ENCODE measurements around the gene CFAP221. TPM values are rescaled to one million over a fixed set of nuclear protein-coding genes. Genes with fewer than 3 reads are reported as not detected.

CFAP221 gene
- total and polyA plus RNA-seq, 10 of the 15 experiments (the other 5 are each of a cell fraction or from before 2014, with no cell fraction given), result not detected

DNA sequence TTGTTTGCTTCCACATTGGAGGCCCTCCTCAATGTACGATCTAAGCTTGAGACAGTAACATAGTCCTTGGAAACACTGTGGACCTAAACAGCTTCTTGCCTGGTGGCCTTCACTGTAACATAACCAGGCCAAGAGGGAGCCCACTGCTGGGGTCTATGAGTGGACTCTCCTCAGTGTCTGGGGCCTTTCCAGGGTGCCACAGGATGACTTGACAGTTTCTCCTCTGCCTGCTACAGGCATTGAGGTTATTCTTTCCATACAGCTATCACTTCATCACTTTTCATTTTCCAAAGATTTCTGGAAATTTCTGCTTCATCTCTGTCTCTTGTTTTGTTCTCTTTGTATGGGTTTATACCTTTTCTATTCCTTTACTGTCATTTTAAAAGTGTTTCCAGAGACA lies 31.3 kb upstream of the CFAP221 start (continued):
- TF ChIP-seq, protein P1, sequence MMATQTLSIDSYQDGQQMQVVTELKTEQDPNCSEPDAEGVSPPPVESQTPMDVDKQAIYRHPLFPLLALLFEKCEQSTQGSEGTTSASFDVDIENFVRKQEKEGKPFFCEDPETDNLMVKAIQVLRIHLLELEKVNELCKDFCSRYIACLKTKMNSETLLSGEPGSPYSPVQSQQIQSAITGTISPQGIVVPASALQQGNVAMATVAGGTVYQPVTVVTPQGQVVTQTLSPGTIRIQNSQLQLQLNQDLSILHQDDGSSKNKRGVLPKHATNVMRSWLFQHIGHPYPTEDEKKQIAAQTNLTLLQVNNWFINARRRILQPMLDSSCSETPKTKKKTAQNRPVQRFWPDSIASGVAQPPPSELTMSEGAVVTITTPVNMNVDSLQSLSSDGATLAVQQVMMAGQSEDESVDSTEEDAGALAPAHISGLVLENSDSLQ (IDR thresholded peaks at IDR 0.05), result no peak

DNA sequence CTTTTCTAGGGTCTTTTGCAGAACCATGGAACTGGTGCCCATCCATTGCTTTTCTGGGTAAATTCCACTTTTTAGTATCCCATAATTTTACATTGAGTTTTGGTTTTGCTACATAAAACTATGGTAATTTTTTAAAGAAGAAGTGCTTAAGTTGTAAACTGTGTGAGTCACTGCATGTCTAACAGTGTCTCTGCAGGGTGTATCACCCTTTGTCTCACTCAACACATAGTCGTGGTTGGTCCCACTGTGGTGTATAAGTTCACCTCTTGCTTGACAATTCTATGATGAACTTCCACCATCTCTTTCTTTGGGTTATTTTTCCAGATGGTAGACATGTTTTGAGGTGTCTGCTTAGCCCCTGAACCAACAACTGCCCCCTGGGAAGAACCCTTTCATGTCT lies 30.4 kb upstream of the CFAP221 start:
- ChIA-PET RAD21 (ENCODE audit: unreplicated experiment) (no interaction called here), POLR2A (no interaction called here), CTCF (no interaction called here), SMC1A (ENCODE audit: uncharacterized antibody, unreplicated experiment) (no interaction called here)
- intact Hi-C loops (cut with micrococcal nuclease; ENCODE audit: unreplicated experiment), result no loop called here
- Histone ChIP-seq H3K79me2 (ENCODE audit: control insufficient read depth, insufficient read depth, low read length) (no peaks in the 10 kb centered on the region), H3K27ac (ENCODE audit: control insufficient read depth, insufficient read depth) (no peak overlapping the region), H3K4me2 (ENCODE audit: control insufficient read depth, insufficient read depth) (no peak overlapping the region), H3K9me3 (replicated peaks; ENCODE audit: control insufficient read depth, insufficient read depth, low read length) (no peaks in the 10 kb centered on the region), H3K36me3 (ENCODE audit: control insufficient read depth in 2 of 2, insufficient read depth in 2 of 2, low read length in 1 of 2) (no peaks in the 10 kb centered on the region), H3K9ac (ENCODE audit: control insufficient read depth, insufficient read depth, low read length) (no peak overlapping the region), H2AFZ (ENCODE audit: control insufficient read depth, low read depth, low read length) (no peak overlapping the region), H3K27me3 (replicated peaks in 1 of 2; ENCODE audit: control insufficient read depth in 2 of 2, insufficient read depth in 2 of 2, low read length in 1 of 2) (no peaks in the 10 kb centered on the region; a peak in 1 of 4 replicates), H4K20me1 (ENCODE audit: control insufficient read depth, insufficient read depth) (no peaks in the 10 kb centered on the region), H3K4me3 (no peak overlapping the region), H3K4me1 (ENCODE audit: control insufficient read depth, insufficient read depth, low read length) (no peaks in the 10 kb centered on the region; the same call in 1 of the 2 replicates)
- WGBS (ENCODE audit: insufficient coverage, insufficient replicate concordance, low lambda C conversion rate, missing lambda C conversion rate), result 0% methylated on average over 1 of the region's 1 CpG
- no TSS peak for BruUV-seq (replicated peaks)
- in situ Hi-C loops (cut with MboI), result no loop called here
- DNase-seq (ENCODE audit: low read depth, low spot score) (no peak), FAIRE-seq (no peak), ATAC-seq (no peak)
- no peak for TF ChIP-seq TCF7 (IDR thresholded peaks at IDR 0.05; ENCODE audit: borderline replicate concordance)

DNA sequence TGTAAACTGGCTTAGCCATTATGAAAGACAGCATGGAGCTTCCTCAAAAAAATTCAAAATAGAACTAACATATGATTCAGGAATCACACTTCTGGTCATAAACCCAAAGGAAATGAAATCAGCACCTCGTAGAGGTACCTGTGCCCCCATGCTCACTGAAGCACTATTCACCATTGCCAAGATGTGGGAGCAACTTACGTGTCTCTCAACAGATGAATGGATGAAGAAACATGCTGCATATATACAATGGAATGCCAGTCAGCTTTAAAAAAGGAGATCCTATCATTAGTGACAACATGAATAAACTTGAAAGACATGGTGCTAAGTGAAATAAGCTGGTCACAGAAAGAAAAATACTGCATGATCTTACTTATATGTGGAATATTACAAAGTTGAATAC lies 28.1 kb upstream of the CFAP221 start:
- Histone ChIP-seq H3K27me3 (replicated peaks in 1 of 2; ENCODE audit: control insufficient read depth in 2 of 2, insufficient read depth in 2 of 2, low read length in 1 of 2) (no peaks in the 10 kb centered on the region; a peak in 1 of 4 replicates), H3K36me3 (ENCODE audit: control insufficient read depth in 2 of 2, insufficient read depth in 2 of 2, low read length in 1 of 2) (no peaks in the 10 kb centered on the region), H3K4me2 (ENCODE audit: control insufficient read depth, insufficient read depth) (no peak overlapping the region), H3K4me3 (no peak overlapping the region), H2AFZ (ENCODE audit: control insufficient read depth, low read depth, low read length) (no peak overlapping the region), H3K27ac (ENCODE audit: control insufficient read depth, insufficient read depth) (no peak overlapping the region), H3K79me2 (ENCODE audit: control insufficient read depth, insufficient read depth, low read length) (no peaks in the 10 kb centered on the region), H3K9ac (ENCODE audit: control insufficient read depth, insufficient read depth, low read length) (no peak overlapping the region), H4K20me1 (ENCODE audit: control insufficient read depth, insufficient read depth) (no peaks in the 10 kb centered on the region), H3K9me3 (replicated peaks; ENCODE audit: control insufficient read depth, insufficient read depth, low read length) (no peaks in the 10 kb centered on the region), H3K4me1 (ENCODE audit: control insufficient read depth, insufficient read depth, low read length) (no peaks in the 10 kb centered on the region; the same call in 1 of the 2 replicates)
- CTCF ChIA-PET, result interaction anchor here (1.0 to 3.2 kb wide), 3 partner anchors 16 to 145 kb away, joined by 3 to 13 read pairs (median 4); no protein-coding TSS in a partner anchor
- in situ Hi-C loops (cut with MboI), result no loop called here
- SMC1A ChIA-PET (ENCODE audit: uncharacterized antibody, unreplicated experiment), result interaction anchor here (0.6 to 1.7 kb wide), 2 partner anchors 12 to 33 kb away, joined by 3 read pairs; no protein-coding TSS in a partner anchor
- FAIRE-seq (no peak), DNase-seq (ENCODE audit: low read depth, low spot score) (no peak), ATAC-seq (no peak)
- RAD21 ChIA-PET (ENCODE audit: unreplicated experiment), result no interaction called here
- WGBS (ENCODE audit: insufficient coverage, insufficient replicate concordance, low lambda C conversion rate, missing lambda C conversion rate), result 0% methylated on average over 2 of the region's 2 CpGs
- intact Hi-C loops (cut with micrococcal nuclease; ENCODE audit: unreplicated experiment), result no loop called here
- POLR2A ChIA-PET, result no interaction called here
- no TSS peak for BruUV-seq (replicated peaks)
- TF ChIP-seq RAD51 (IDR thresholded peaks at IDR 0.05) (no peak), HDAC6 (IDR thresholded peaks at IDR 0.05; ENCODE audit: unreplicated experiment) (no peak), PAX5 (IDR thresholded peaks at IDR 0.05; ENCODE audit: borderline replicate concordance, low read depth, low read length) (no peak), CHD1 (IDR thresholded peaks at IDR 0.05; ENCODE audit: low read depth, low read length) (no peak), CBX5 (IDR thresholded peaks at IDR 0.05; ENCODE audit: low read depth) (no peak), SMAD5 (IDR thresholded peaks at IDR 0.05; ENCODE audit: low read depth) (no peak), IKZF2 (IDR thresholded peaks at IDR 0.05) (no peak), RUNX3 (IDR thresholded peaks at IDR 0.05; ENCODE audit: low read length) (no peak), MXI1 (IDR thresholded peaks at IDR 0.05; ENCODE audit: low read depth, low read length) (no peak)
- TF ChIP-seq, protein P2, sequence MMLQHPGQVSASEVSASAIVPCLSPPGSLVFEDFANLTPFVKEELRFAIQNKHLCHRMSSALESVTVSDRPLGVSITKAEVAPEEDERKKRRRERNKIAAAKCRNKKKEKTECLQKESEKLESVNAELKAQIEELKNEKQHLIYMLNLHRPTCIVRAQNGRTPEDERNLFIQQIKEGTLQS (IDR thresholded peaks at IDR 0.05; ENCODE audit: borderline replicate concordance, extremely low read depth, low read depth, low read length), result no peak
